Measurements from ENCODE around the gene SPP1. TPM values are rescaled to one million over a fixed set of nuclear protein-coding genes. Genes with fewer than 3 reads are reported as not detected.
"Not testable (repeated sequence)": the region's sequence is repeated elsewhere in the genome, so short reads cannot be mapped to it uniquely, and the experiment has no call there.

SPP1 gene
- total and polyA plus RNA-seq, 5 donors from 2014 or later, result 0.56 TPM; not detected in 4

- not testable (repeated sequence) for H3K27ac Mint-ChIP-seq; H3K4me1 Mint-ChIP-seq; H3K36me3 ChIP-seq (ENCODE audit: control insufficient read depth, insufficient read depth, low read length); H3K4me3 Mint-ChIP-seq; DNase-seq; H3K9me3 Mint-ChIP-seq; H3K27ac ChIP-seq (ENCODE audit: insufficient read depth, low read length, poor library complexity, severe bottlenecking); H3K36me3 Mint-ChIP-seq; H3K9me3 ChIP-seq (ENCODE audit: control insufficient read depth in 2 of 2, low read length in 2 of 2); ATAC-seq (ENCODE audit: low read depth in 2 of 2); H3K27me3 ChIP-seq (ENCODE audit: control insufficient read depth, insufficient read depth, low read length); H3K4me3 ChIP-seq (ENCODE audit: low read depth, low read length); H3K4me1 ChIP-seq (ENCODE audit: control insufficient read depth, insufficient read depth, low read length, poor library complexity, severe bottlenecking)
- H3K27me3 Mint-ChIP-seq, result peaks cover 17% of the 10 kb centered on the region
Measured at GRCh38 chr4:87935954-87936353, 39.6 kb upstream of the SPP1 start.

GRCh38 chr4:87937523-87937922, 38.0 kb upstream of the SPP1 start:
- H3K9me3 ChIP-seq (ENCODE audit: control insufficient read depth in 2 of 2, low read length in 2 of 2), result no peaks in the 10 kb centered on the region
- no peak overlapping the region for H3K4me3 Mint-ChIP-seq
- DNase-seq, result no peak
- no peaks in the 10 kb centered on the region for H3K36me3 Mint-ChIP-seq
- H3K27ac Mint-ChIP-seq, result no peak overlapping the region
- peaks cover 0 to 3% (median 0%) of the 10 kb centered on the region in 4 donors for H3K4me1 Mint-ChIP-seq
- ATAC-seq (ENCODE audit: low read depth in 2 of 2), result no peak
- peaks cover 15% of the 10 kb centered on the region for H3K27me3 Mint-ChIP-seq
- H3K27ac ChIP-seq (ENCODE audit: insufficient read depth, low read length, poor library complexity, severe bottlenecking), result no peak overlapping the region
- peaks cover 5% of the 10 kb centered on the region for H3K27me3 ChIP-seq (ENCODE audit: control insufficient read depth, insufficient read depth, low read length)
- peaks cover 0 to 3% (median 0%) of the 10 kb centered on the region in 7 donors for H3K9me3 Mint-ChIP-seq
- H3K36me3 ChIP-seq (ENCODE audit: control insufficient read depth, insufficient read depth, low read length), result no peaks in the 10 kb centered on the region
- no peak overlapping the region for H3K4me3 ChIP-seq (ENCODE audit: low read depth, low read length)
- no peaks in the 10 kb centered on the region for H3K4me1 ChIP-seq (ENCODE audit: control insufficient read depth, insufficient read depth, low read length, poor library complexity, severe bottlenecking)

- Mint-ChIP-seq H3K27me3 (peaks cover 9% of the 10 kb centered on the region), H3K27ac (no peak overlapping the region), H3K36me3 (no peaks in the 10 kb centered on the region), H3K9me3 (no peaks in the 10 kb centered on the region), H3K4me1 (no peaks in the 10 kb centered on the region), H3K4me3 (no peak overlapping the region)
- DNase-seq, result no peak
- no peaks in the 10 kb centered on the region for H3K4me1 ChIP-seq (ENCODE audit: control insufficient read depth, insufficient read depth, low read length, poor library complexity, severe bottlenecking)
- H3K27ac ChIP-seq (ENCODE audit: insufficient read depth, low read length, poor library complexity, severe bottlenecking), result no peak overlapping the region
- no peak for ATAC-seq (ENCODE audit: low read depth in 2 of 2)
- H3K9me3 ChIP-seq (ENCODE audit: control insufficient read depth in 2 of 2, low read length in 2 of 2), result no peaks in the 10 kb centered on the region
- no peak overlapping the region for H3K4me3 ChIP-seq (ENCODE audit: low read depth, low read length)
- H3K36me3 ChIP-seq (ENCODE audit: control insufficient read depth, insufficient read depth, low read length), result no peaks in the 10 kb centered on the region
- H3K27me3 ChIP-seq (ENCODE audit: control insufficient read depth, insufficient read depth, low read length), result peaks cover 2% of the 10 kb centered on the region
Measured at GRCh38 chr4:87938746-87939145, 36.8 kb upstream of the SPP1 start.

- DNase-seq, result no peak
- Mint-ChIP-seq H3K4me1 (no peaks in the 10 kb centered on the region), H3K4me3 (no peak overlapping the region), H3K27ac (no peak overlapping the region), H3K36me3 (no peaks in the 10 kb centered on the region), H3K9me3 (peaks cover 0 to 2% (median 0%) of the 10 kb centered on the region in 7 donors), H3K27me3 (peaks cover 9% of the 10 kb centered on the region)
- no peaks in the 10 kb centered on the region for H3K9me3 ChIP-seq (ENCODE audit: control insufficient read depth in 2 of 2, low read length in 2 of 2)
- ATAC-seq (ENCODE audit: low read depth in 2 of 2), result no peak
- no peak overlapping the region for H3K27ac ChIP-seq (ENCODE audit: insufficient read depth, low read length, poor library complexity, severe bottlenecking)
- H3K36me3 ChIP-seq (ENCODE audit: control insufficient read depth, insufficient read depth, low read length), result no peaks in the 10 kb centered on the region
- H3K27me3 ChIP-seq (ENCODE audit: control insufficient read depth, insufficient read depth, low read length), result peaks cover 2% of the 10 kb centered on the region
- no peak overlapping the region for H3K4me3 ChIP-seq (ENCODE audit: low read depth, low read length)
- no peaks in the 10 kb centered on the region for H3K4me1 ChIP-seq (ENCODE audit: control insufficient read depth, insufficient read depth, low read length, poor library complexity, severe bottlenecking)
Measured at GRCh38 chr4:87939978-87940690, 35.4 kb upstream of the SPP1 start.

- H3K36me3 ChIP-seq (ENCODE audit: control insufficient read depth, insufficient read depth, low read length); H3K36me3 Mint-ChIP-seq; H3K9me3 Mint-ChIP-seq; ATAC-seq (ENCODE audit: low read depth in 2 of 2); H3K27me3 ChIP-seq (ENCODE audit: control insufficient read depth, insufficient read depth, low read length); H3K27me3 Mint-ChIP-seq; H3K27ac Mint-ChIP-seq; H3K4me1 ChIP-seq (ENCODE audit: control insufficient read depth, insufficient read depth, low read length, poor library complexity, severe bottlenecking); H3K4me1 Mint-ChIP-seq; H3K9me3 ChIP-seq (ENCODE audit: control insufficient read depth in 2 of 2, low read length in 2 of 2); H3K4me3 ChIP-seq (ENCODE audit: low read depth, low read length); H3K27ac ChIP-seq (ENCODE audit: insufficient read depth, low read length, poor library complexity, severe bottlenecking); H3K4me3 Mint-ChIP-seq; DNase-seq: not testable (repeated sequence)
Measured at GRCh38 chr4:87940809-87941208, 34.7 kb upstream of the SPP1 start.

GRCh38 chr4:87941537-87942392, 33.7 kb upstream of the SPP1 start:
- no peaks in the 10 kb centered on the region for H3K36me3 Mint-ChIP-seq
- no peak for DNase-seq
- H3K36me3 ChIP-seq (ENCODE audit: control insufficient read depth, insufficient read depth, low read length), result no peaks in the 10 kb centered on the region
- no peak overlapping the region for H3K27ac ChIP-seq (ENCODE audit: insufficient read depth, low read length, poor library complexity, severe bottlenecking)
- no peaks in the 10 kb centered on the region for H3K4me1 Mint-ChIP-seq
- no peak overlapping the region for H3K4me3 ChIP-seq (ENCODE audit: low read depth, low read length)
- H3K27ac Mint-ChIP-seq, result no peak overlapping the region
- ATAC-seq (ENCODE audit: low read depth in 2 of 2), result no peak
- no peaks in the 10 kb centered on the region for H3K9me3 ChIP-seq (ENCODE audit: control insufficient read depth in 2 of 2, low read length in 2 of 2)
- H3K27me3 ChIP-seq (ENCODE audit: control insufficient read depth, insufficient read depth, low read length), result peaks cover 2% of the 10 kb centered on the region
- peaks cover 9% of the 10 kb centered on the region for H3K27me3 Mint-ChIP-seq
- no peaks in the 10 kb centered on the region for H3K4me1 ChIP-seq (ENCODE audit: control insufficient read depth, insufficient read depth, low read length, poor library complexity, severe bottlenecking)
- H3K9me3 Mint-ChIP-seq, result peaks cover 0 to 2% (median 0%) of the 10 kb centered on the region in 7 donors
- H3K4me3 Mint-ChIP-seq, result no peak overlapping the region

GRCh38 chr4:87943660-87944149, 31.8 kb upstream of the SPP1 start:
- H3K4me1 ChIP-seq (ENCODE audit: control insufficient read depth, insufficient read depth, low read length, poor library complexity, severe bottlenecking), result no peaks in the 10 kb centered on the region
- no peak overlapping the region for H3K27ac ChIP-seq (ENCODE audit: insufficient read depth, low read length, poor library complexity, severe bottlenecking)
- H3K27ac Mint-ChIP-seq, result no peak overlapping the region
- no peak overlapping the region for H3K4me3 ChIP-seq (ENCODE audit: low read depth, low read length)
- no peaks in the 10 kb centered on the region for H3K9me3 ChIP-seq (ENCODE audit: control insufficient read depth in 2 of 2, low read length in 2 of 2)
- H3K4me1 Mint-ChIP-seq, result no peaks in the 10 kb centered on the region
- H3K36me3 Mint-ChIP-seq, result no peaks in the 10 kb centered on the region
- H3K36me3 ChIP-seq (ENCODE audit: control insufficient read depth, insufficient read depth, low read length), result no peaks in the 10 kb centered on the region
- no peak overlapping the region for H3K4me3 Mint-ChIP-seq
- no peak for DNase-seq
- no peak for ATAC-seq (ENCODE audit: low read depth in 2 of 2)
- peaks cover 0 to 2% (median 0%) of the 10 kb centered on the region in 7 donors for H3K9me3 Mint-ChIP-seq
- peaks cover 14% of the 10 kb centered on the region for H3K27me3 Mint-ChIP-seq
- peaks cover 2% of the 10 kb centered on the region for H3K27me3 ChIP-seq (ENCODE audit: control insufficient read depth, insufficient read depth, low read length)

All from CD4-positive, CD25-positive, alpha-beta regulatory T cell (primary cell).